ENCODE measurements around the gene TPTE. TPM values are rescaled to one million over a fixed set of nuclear protein-coding genes. Genes with fewer than 3 reads are reported as not detected.
"Not testable (repeated sequence)": the region's sequence is repeated elsewhere in the genome, so short reads cannot be mapped to it uniquely, and the experiment has no call there.

Gene TPTE
- total RNA-seq, 4 donors from 2014 or later = not detected

DNA sequence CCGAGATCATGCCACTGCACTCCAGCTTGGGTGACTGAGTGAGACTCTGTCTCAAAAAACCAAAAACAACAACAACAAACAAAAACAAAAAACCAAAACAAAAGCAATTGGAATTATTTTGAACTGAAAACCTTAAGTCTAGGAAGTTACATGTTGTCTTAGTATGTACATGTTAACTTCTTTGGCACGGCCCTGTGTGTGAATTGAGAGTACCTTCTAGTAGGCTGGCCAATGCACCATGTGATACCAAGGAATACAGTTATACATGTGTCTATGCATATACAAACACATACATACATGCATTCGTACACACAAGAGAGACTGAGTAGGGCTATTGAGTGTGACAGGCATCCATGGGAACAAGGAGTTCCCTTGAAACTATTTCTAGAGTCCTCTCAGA is 18.6 kb downstream of the TPTE start:
- no peak overlapping the region for H3K4me3 ChIP-seq
- 64% methylated on average over 3 of the region's 3 CpGs for WGBS
- no peaks in the 10 kb centered on the region for H3K4me1 ChIP-seq
- TF ChIP-seq POLR2A (IDR thresholded peaks at IDR 0.05) (no peak), CTCF (IDR thresholded peaks at IDR 0.05) (no peak), EP300 (IDR thresholded peaks at IDR 0.05) (no peak), POLR2AphosphoS5 (IDR thresholded peaks at IDR 0.05) (no peak)
- peaks cover 14% of the 10 kb centered on the region for H3K9me3 ChIP-seq
- no peak for DNase-seq (ENCODE audit: low spot score in 2 of 2)
- no peaks in the 10 kb centered on the region for H3K27me3 ChIP-seq
- H3K36me3 ChIP-seq = no peaks in the 10 kb centered on the region
- no peak overlapping the region for H3K27ac ChIP-seq

DNA sequence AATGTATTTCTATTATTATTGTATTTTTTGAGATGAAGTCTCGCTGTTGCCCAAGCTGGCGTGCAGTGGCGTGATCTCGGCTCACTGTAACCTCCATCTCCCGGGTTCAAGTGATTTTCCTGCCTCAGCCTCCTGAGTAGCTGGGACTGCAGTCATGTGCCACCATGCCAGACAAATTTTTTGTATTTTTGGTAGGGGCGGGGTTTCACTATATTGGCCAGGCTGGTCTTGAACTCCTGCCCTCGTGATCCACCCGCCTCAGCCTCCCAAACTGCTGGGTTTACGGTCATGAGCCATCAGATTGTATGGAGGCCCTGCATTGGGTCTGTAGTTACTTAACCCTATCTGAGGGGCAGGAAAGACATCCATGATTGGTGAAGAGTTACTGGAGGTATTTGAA is 23.0 kb downstream of the TPTE start:
- DNase-seq (ENCODE audit: low spot score in 2 of 2); H3K4me3 ChIP-seq; H3K27ac ChIP-seq; H3K27me3 ChIP-seq; H3K4me1 ChIP-seq; H3K36me3 ChIP-seq: not testable (repeated sequence)
- 83% methylated on average over 9 of the region's 9 CpGs for WGBS
- peaks cover 19% of the 10 kb centered on the region for H3K9me3 ChIP-seq

- DNase-seq (ENCODE audit: low spot score in 2 of 2); H3K27ac ChIP-seq; H3K4me1 ChIP-seq; H3K4me3 ChIP-seq; H3K36me3 ChIP-seq; H3K27me3 ChIP-seq: not testable (repeated sequence)
- 61% methylated on average over 3 of the region's 4 CpGs for WGBS
- peaks cover 30% of the 10 kb centered on the region for H3K9me3 ChIP-seq
Observed at GRCh38 chr21:10547868-10548267, 26.5 kb downstream of the TPTE start.

DNA sequence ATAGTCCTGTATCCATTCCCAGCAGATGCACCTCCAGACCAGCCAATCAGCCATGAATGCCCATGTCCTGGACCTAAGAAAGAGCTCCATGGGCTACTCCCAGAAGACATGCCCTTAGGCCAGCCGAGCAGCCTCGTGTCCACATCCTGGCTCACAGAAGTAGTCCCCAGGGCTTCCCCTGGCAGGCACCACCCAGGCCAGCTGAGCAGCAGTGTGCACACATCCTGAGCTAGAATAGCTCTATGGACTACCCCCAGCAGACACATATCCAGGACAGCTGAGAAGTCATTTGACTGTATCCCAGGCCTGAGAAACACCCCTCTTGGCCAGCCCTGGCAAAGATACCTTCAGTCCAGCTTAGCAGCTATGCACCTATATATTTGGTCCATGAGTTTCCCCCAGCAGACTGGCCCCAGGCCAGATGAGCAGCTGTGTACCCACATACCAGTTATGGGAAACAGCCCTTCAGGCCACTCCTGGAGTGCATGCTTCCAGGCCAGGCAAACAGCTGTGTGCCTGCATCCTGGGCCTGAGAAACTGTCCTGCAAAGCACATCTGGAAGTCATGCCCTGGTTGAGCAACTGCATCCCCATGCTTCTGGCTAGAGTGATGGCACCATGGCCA is 27.1 kb downstream of the TPTE start:
- not testable (repeated sequence) for H3K27ac ChIP-seq; H3K27me3 ChIP-seq; DNase-seq (ENCODE audit: low spot score in 2 of 2); H3K36me3 ChIP-seq; H3K4me1 ChIP-seq; H3K4me3 ChIP-seq
- 76% methylated on average over 2 of the region's 2 CpGs for WGBS
- peaks cover 30% of the 10 kb centered on the region for H3K9me3 ChIP-seq

GRCh38 chr21:10570803-10571202 is 49.4 kb downstream of the TPTE start:
- WGBS = 65% methylated on average over 2 of the region's 2 CpGs
- DNase-seq (ENCODE audit: low spot score in 2 of 2); H3K27ac ChIP-seq; H3K36me3 ChIP-seq; H3K4me3 ChIP-seq; H3K4me1 ChIP-seq; H3K27me3 ChIP-seq: not testable (repeated sequence)
- H3K9me3 ChIP-seq = peaks cover 26% of the 10 kb centered on the region

GRCh38 chr21:10574531-10575310 is 53.3 kb downstream of the TPTE start:
- not testable (repeated sequence) for H3K4me3 ChIP-seq; H3K27ac ChIP-seq; H3K4me1 ChIP-seq; H3K27me3 ChIP-seq; DNase-seq (ENCODE audit: low spot score in 2 of 2); H3K36me3 ChIP-seq
- H3K9me3 ChIP-seq = peaks cover 26% of the 10 kb centered on the region
- 68% methylated on average over 16 of the region's 16 CpGs for WGBS

DNA sequence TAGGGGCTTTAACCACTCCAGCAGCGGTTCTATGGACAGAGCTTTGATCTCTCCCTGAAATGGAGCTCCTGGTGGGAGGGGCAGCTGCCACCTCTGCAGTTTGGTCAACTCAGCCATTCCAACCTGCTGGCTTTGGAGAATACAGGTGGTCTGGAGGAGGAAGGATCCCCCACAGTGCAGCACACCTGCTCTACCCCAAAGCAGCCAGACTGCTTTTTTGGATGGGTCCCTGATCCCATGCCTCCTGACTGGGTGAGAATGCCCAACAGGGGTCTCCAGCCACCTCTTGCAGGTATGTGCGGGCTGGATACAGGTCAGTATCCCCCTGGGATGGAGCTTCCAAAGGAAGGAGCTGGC is 53.9 kb downstream of the TPTE start:
- no peaks in the 10 kb centered on the region for H3K36me3 ChIP-seq
- TF ChIP-seq EP300 (IDR thresholded peaks at IDR 0.05) = no peak
- TF ChIP-seq POLR2A (IDR thresholded peaks at IDR 0.05) = no peak
- no peak for TF ChIP-seq POLR2AphosphoS5 (IDR thresholded peaks at IDR 0.05)
- no peak for TF ChIP-seq CTCF (IDR thresholded peaks at IDR 0.05)
- H3K9me3 ChIP-seq = peaks cover 26% of the 10 kb centered on the region

GRCh38 chr21:10578910-10579309 is 57.5 kb downstream of the TPTE start:
- H3K27ac ChIP-seq; H3K36me3 ChIP-seq; H3K27me3 ChIP-seq; H3K4me3 ChIP-seq; H3K4me1 ChIP-seq; DNase-seq (ENCODE audit: low spot score in 2 of 2): not testable (repeated sequence)
- H3K9me3 ChIP-seq = peaks cover 21% of the 10 kb centered on the region

More for the DNA sequence above, 53.9 kb downstream of the TPTE start:
- H3K27me3 ChIP-seq = no peaks in the 10 kb centered on the region
- WGBS = 70% methylated on average over 2 of the region's 2 CpGs
- no peak for DNase-seq (ENCODE audit: low spot score in 2 of 2)
- no peak overlapping the region for H3K27ac ChIP-seq
- H3K4me3 ChIP-seq = no peak overlapping the region
- no peaks in the 10 kb centered on the region for H3K4me1 ChIP-seq

GRCh38 chr21:10589115-10589514 is 67.7 kb downstream of the TPTE start:
- not testable (repeated sequence) for H3K9me3 ChIP-seq; DNase-seq (ENCODE audit: low spot score in 2 of 2); H3K27ac ChIP-seq; H3K36me3 ChIP-seq; H3K4me1 ChIP-seq; H3K27me3 ChIP-seq; H3K4me3 ChIP-seq
- WGBS = no CpG with 5 or more reads among the region's 1 CpG

- not testable (repeated sequence) for H3K4me1 ChIP-seq; H3K4me3 ChIP-seq; H3K27me3 ChIP-seq; DNase-seq (ENCODE audit: low spot score in 2 of 2); H3K36me3 ChIP-seq; H3K27ac ChIP-seq
- 71% methylated on average over 7 of the region's 7 CpGs for WGBS
- peaks cover 48% of the 10 kb centered on the region for H3K9me3 ChIP-seq
Observed at GRCh38 chr21:10607074-10607473, 85.7 kb downstream of the TPTE start.

DNA sequence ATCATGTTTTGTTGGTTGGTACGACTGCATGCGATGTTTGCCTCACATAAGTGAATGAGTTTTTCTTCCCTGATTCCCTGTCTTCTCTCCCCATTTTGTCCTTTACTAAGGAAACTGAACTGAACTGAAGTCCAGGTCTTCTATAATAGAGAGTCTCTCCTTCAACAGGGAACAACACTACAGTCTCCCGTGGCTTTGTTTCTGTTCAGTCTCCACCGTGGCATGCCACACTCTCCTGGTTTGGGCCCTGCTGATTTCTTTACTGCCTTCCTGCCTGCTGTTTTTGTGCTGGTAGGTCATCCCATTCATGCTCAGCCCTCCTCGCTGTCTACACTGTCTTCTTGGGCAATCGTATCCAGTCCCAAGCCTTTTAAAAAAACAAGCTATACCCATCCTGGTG is 92.9 kb downstream of the TPTE start:
- not testable (repeated sequence) for DNase-seq (ENCODE audit: low spot score in 2 of 2); H3K4me1 ChIP-seq; H3K4me3 ChIP-seq; H3K27me3 ChIP-seq; H3K27ac ChIP-seq; H3K36me3 ChIP-seq
- 77% methylated on average over 6 of the region's 6 CpGs for WGBS
- peaks cover 37% of the 10 kb centered on the region for H3K9me3 ChIP-seq

- not testable (repeated sequence) for H3K36me3 ChIP-seq; H3K4me1 ChIP-seq; DNase-seq (ENCODE audit: low spot score in 2 of 2); H3K4me3 ChIP-seq; H3K27me3 ChIP-seq; H3K27ac ChIP-seq
- 73% methylated on average over 3 of the region's 3 CpGs for WGBS
- peaks cover 29% of the 10 kb centered on the region for H3K9me3 ChIP-seq
Observed at GRCh38 chr21:10616061-10616460, 94.7 kb downstream of the TPTE start.
